A549 (cell line): Measurements from ENCODE around the gene BMP15. TPM values are rescaled to one million over a fixed set of nuclear protein-coding genes. Genes with fewer than 3 reads are reported as not detected.

ENCODE experiments used
- ATAC-seq, 2 experiments: fragments of 200-7000 bp in 1 of 2; fragments of >200 bp in 1 of 2; cut with Nextera tagmentation in 1 of 2; cut with Tn5 transposase in 1 of 2; 3 replicates each; pipeline versions ENCODE4 v1.8.0 to v1.9.1; 2018 to 2020; ENCODE audit warnings: mild to moderate bottlenecking in 1 of 2, moderate library complexity in 1 of 2
- CTCF ChIA-PET: fragments of 300-600 bp; sonication (Branson Sonifier 250); formaldehyde crosslinking; extraction: SDS; loops from one replicate; lab custom pipeline; 2021; ENCODE audit warnings: antibody characterized with exemption, inconsistent platforms; lab: Yijun Ruan, JAX
- POLR2A ChIA-PET: fragments of 350-600 bp; formaldehyde crosslinking; extraction: SDS; loops from one replicate; lab custom pipeline; 2021; ENCODE audit warnings: antibody characterized with exemption, inconsistent platforms; lab: Yijun Ruan, JAX
- DNase-seq, 2 experiments: peaks; one replicate each; pipeline versions ENCODE4 v3.0.0 to v3.0.0-alpha.2; 2011 to 2016; ENCODE audit warnings: low read depth in 1 of 2, low spot score in 1 of 2
- FAIRE-seq: peaks from 2 replicates; lab custom pipeline; 2011; peaks lifted over from hg19 to GRCh38; lab: Jason Lieb, UNC
- H3K27ac ChIP-seq, 2 experiments: fragments of >200 bp; sonication (Bioruptor Twin); formaldehyde crosslinking; 3 replicates each; pipeline ENCODE4 v1.5.1; 2016 to 2017
- H3K4me1 ChIP-seq: fragments of >200 bp; sonication (Bioruptor Twin); formaldehyde crosslinking; 3 replicates; pipeline ENCODE4 v1.6.1; 2016
- H3K4me2 ChIP-seq: fragments of >200 bp; sonication (Bioruptor Twin); formaldehyde crosslinking; 3 replicates; pipeline ENCODE4 v1.6.1; 2016
- H3K4me3 ChIP-seq: fragments of >200 bp; sonication (Bioruptor Twin); formaldehyde crosslinking; 3 replicates; pipeline ENCODE4 v1.5.1; 2016
- H3K9me3 ChIP-seq: fragments of >200 bp; sonication (Bioruptor Twin); formaldehyde crosslinking; 3 replicates; pipeline ENCODE4 v1.6.1; 2016
- FOXS1 ChIP-seq: fragments of 250-450 bp; sonication (Bioruptor Pico); IDR thresholded peaks from 2 replicates; pipeline ENCODE4 v1.5.0; 2020; ENCODE audit warnings: mild to moderate bottlenecking, moderate library complexity
- HES2 ChIP-seq: fragments of >200 bp; sonication (Bioruptor Twin); formaldehyde crosslinking; IDR thresholded peaks from 2 replicates; pipeline ENCODE4 v1.6.1; 2016
- KDM5A ChIP-seq: fragments of 200-600 bp; sonication (generic); IDR thresholded peaks from 2 replicates; pipeline ENCODE4 v1.6.1; 2016; ENCODE audit warnings: antibody characterized with exemption, mild to moderate bottlenecking
- MAZ ChIP-seq: fragments of 150-350 bp; IDR thresholded peaks from 2 replicates; pipeline ENCODE4 v1.6.1; 2014; ENCODE audit warnings: antibody characterized with exemption, low read depth, low read length, borderline replicate concordance
- POLR2A ChIP-seq: IDR thresholded peaks from 2 replicates; pipeline ENCODE4 v1.6.1; 2012; ENCODE audit warnings: mild to moderate bottlenecking, low read length
- RNF2 ChIP-seq: fragments of 200-600 bp; sonication (generic); IDR thresholded peaks from 2 replicates; pipeline ENCODE4 v1.6.1; 2016; ENCODE audit warnings: low read depth, mild to moderate bottlenecking, antibody characterized with exemption, moderate library complexity, borderline replicate concordance
- SMC3 ChIP-seq: fragments of >200 bp; sonication (Bioruptor Twin); formaldehyde crosslinking; IDR thresholded peaks from 3 replicates; pipeline ENCODE4 v1.6.1; 2018; ENCODE audit warnings: inconsistent platforms
- ZC3H11A ChIP-seq: fragments of 450-650 bp; IDR thresholded peaks from 2 replicates; pipeline ENCODE4 v1.6.1; 2014; ENCODE audit warnings: antibody characterized with exemption, mild to moderate bottlenecking
- ZSCAN20 ChIP-seq: fragments of 250-450 bp; sonication (Bioruptor Pico); IDR thresholded peaks from 2 replicates; pipeline ENCODE4 v1.8.0; 2022; ENCODE audit warnings: mild to moderate bottlenecking, moderate library complexity
- polyA plus RNA-seq, 4 experiments: library from polyadenylated mRNA; depleted of rRNA in 3 of 4; stranded (reverse); fragments of >200 nt; fragmentation: RNase III in 1 of 4; extraction: RNeasy Plus Mini Kit Qiagen cat#74134 plus additional on column Dnase treatment in 1 of 4; gene quantifications; 2 replicates in 3 of 4; 3 replicates in 1 of 4; pipeline ENCODE4 v1.2.3, GENCODE V29; 2011 to 2017

The BMP15 gene
- polyA plus RNA-seq, 2 of the 4 experiments (the other 2 are of a cell fraction) = not detected

GRCh38 chrX:50963842-50964241 lies 53.3 kb downstream of the BMP15 start:
- no peak overlapping the region for H3K4me2 ChIP-seq
- H3K4me1 ChIP-seq = no peaks in the 10 kb centered on the region
- TF ChIP-seq HES2 (no peak), KDM5A (no peak), FOXS1 (CRISPR knock-in tag) (no peak), ZC3H11A (no peak), ZSCAN20 (CRISPR knock-in tag) (no peak), RNF2 (no peak), POLR2A (no peak), SMC3 (no peak), MAZ (no peak)
- ChIA-PET CTCF (interaction anchor here (1.1 to 1.2 kb wide), 2 partner anchors 15 to 273 kb away, joined by 3 read pairs; no protein-coding TSS in a partner anchor), POLR2A (no interaction called here)
- FAIRE-seq = no peak
- H3K27ac ChIP-seq = no peak overlapping the region
- no peak for DNase-seq
- ATAC-seq = no peak
- no peak overlapping the region for H3K4me3 ChIP-seq
- H3K9me3 ChIP-seq = no peaks in the 10 kb centered on the region

Other genes with a start within 250 kb of the BMP15 start
- gene SHROOM4, start 96.5 kb upstream of the BMP15 start, polyA plus RNA-seq (2011; rRNA removed) = not detected in 2 replicates
- not detected in 3 replicates for gene SHROOM4, start 96.5 kb upstream of the BMP15 start, polyA plus RNA-seq (2017; fragmentation: RNase III; extraction: RNeasy Plus Mini Kit Qiagen cat#74134 plus additional on column Dnase treatment)